Smooth muscle cell (in vitro differentiated cells): ENCODE data around the gene LRRC7. TPM values are rescaled to one million over a fixed set of nuclear protein-coding genes. Genes with fewer than 3 reads are reported as not detected.

ENCODE experiments used
- DNase-seq: peaks from one replicate; lab custom pipeline; 2025; ENCODE audit not compliant: unreplicated experiment; lab: John Stamatoyannopoulos, UW
- H2AFZ ChIP-seq: fragments of 200-600 bp; sonication (generic); 2 replicates; pipeline ENCODE4 v1.6.0; 2016; ENCODE audit warnings: antibody characterized with exemption, low read depth, mild to moderate bottlenecking
- H3F3A ChIP-seq: fragments of 200-600 bp; sonication (generic); 2 replicates; pipeline ENCODE4 v1.6.0; 2017; ENCODE audit warnings: antibody characterized with exemption, low read depth
- H3K27ac ChIP-seq: fragments of 200-600 bp; sonication (generic); 2 replicates; pipeline ENCODE4 v1.5.1; 2016; ENCODE audit warnings: low read depth, mild to moderate bottlenecking
- H3K27me3 ChIP-seq: fragments of 200-600 bp; sonication (generic); 2 replicates; pipeline ENCODE4 v1.6.1; 2016; ENCODE audit warnings: low read depth, mild to moderate bottlenecking
- H3K36me3 ChIP-seq: fragments of 200-600 bp; sonication (generic); 2 replicates; pipeline ENCODE4 v1.5.1; 2016; ENCODE audit warnings: low read depth
- H3K4me1 ChIP-seq: fragments of 200-600 bp; sonication (generic); 2 replicates; pipeline ENCODE4 v1.5.1; 2016; ENCODE audit warnings: low read depth
- H3K4me2 ChIP-seq: fragments of 200-600 bp; sonication (generic); 2 replicates; pipeline ENCODE4 v1.6.0; 2016; ENCODE audit warnings: mild to moderate bottlenecking
- H3K4me3 ChIP-seq: fragments of 200-600 bp; sonication (generic); 2 replicates; pipeline ENCODE4 v1.5.1; 2016; ENCODE audit warnings: mild to moderate bottlenecking
- H3K79me2 ChIP-seq: fragments of 200-600 bp; sonication (generic); 2 replicates; pipeline ENCODE4 v1.6.0; 2016; ENCODE audit warnings: low read depth, mild to moderate bottlenecking
- H3K9ac ChIP-seq: fragments of 200-600 bp; sonication (generic); 2 replicates; pipeline ENCODE4 v1.6.0; 2016; ENCODE audit warnings: low read depth
- H3K9me3 ChIP-seq: fragments of 200-600 bp; sonication (generic); replicated peaks from 2 replicates; pipeline ENCODE4 v1.5.1; 2016; ENCODE audit warnings: low read depth
- H4K20me1 ChIP-seq: fragments of 200-600 bp; sonication (generic); 2 replicates; pipeline ENCODE4 v1.6.0; 2016; ENCODE audit warnings: low read depth
- WGBS: methylation state at CpG from one replicate; pipeline ENCODE4 v1.1.7; 2016; ENCODE audit warnings: low lambda C conversion rate; 5-methylcytosine and 5-hydroxymethylcytosine counted together
- polyA plus RNA-seq: library from polyadenylated mRNA; unstranded; fragments of >200 nt; fragmentation: Nextera tagmentation; extraction: Ambion mirVana; gene quantifications from 2 replicates; pipeline ENCODE4 v1.2.1, GENCODE V29; 2016
- total RNA-seq: library from RNA; depleted of rRNA; stranded (reverse); fragments of >200 nt; gene quantifications from 2 replicates; pipeline ENCODE4 v1.2.3, GENCODE V29; 2014
- TF ChIP-seq, protein P1 (sequence below): fragments of 200-600 bp; sonication (generic); IDR thresholded peaks from 2 replicates; pipeline ENCODE4 v1.5.1; 2017; ENCODE audit warnings: borderline replicate concordance, mild to moderate bottlenecking, antibody characterized with exemption; ENCODE audit not compliant: insufficient read depth, poor library complexity, severe bottlenecking

Gene LRRC7
- total and polyA plus RNA-seq, 2 experiments from 2014 or later, result 0.04 to 0.06 TPM

DNA sequence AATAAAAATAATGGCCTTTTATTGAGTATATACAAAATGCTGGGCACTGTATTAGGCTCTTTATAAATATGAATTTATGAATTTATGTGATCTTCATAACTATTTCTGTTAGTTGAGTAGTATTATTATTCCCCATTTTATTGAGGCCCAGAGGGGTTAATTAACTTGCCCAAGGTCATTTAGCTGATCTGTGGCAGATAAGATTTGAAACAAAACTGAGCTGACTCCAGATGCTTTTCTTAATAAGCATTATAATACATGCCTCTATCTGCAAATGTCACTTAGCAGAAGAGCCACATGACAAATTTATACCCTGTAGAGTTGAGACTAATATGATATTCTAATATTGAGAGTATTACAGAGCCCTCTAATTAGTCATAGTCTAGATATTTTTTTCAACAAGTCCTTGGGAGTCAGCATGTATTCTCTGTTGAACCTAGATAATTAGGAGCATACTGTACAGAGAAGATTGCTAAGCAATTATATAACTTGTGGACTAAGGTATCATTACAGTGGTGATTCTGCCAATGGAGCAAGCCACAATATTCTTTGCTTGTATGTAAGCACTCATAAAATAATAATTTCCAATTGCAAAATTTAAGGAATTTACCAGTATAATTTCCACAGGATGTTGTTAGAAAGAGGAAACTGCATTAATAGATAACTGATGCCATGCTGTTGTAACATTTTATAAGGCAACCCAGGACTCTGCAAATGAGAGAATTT, 525.7 kb downstream of the LRRC7 start:
- Histone ChIP-seq H3K9ac (no peak overlapping the region), H2AFZ (no peak overlapping the region), H3K36me3 (no peaks in the 10 kb centered on the region), H3K27ac (no peak overlapping the region), H3K27me3 (no peaks in the 10 kb centered on the region), H3K79me2 (no peaks in the 10 kb centered on the region), H3K9me3 (no peaks in the 10 kb centered on the region), H3K4me1 (no peaks in the 10 kb centered on the region), H4K20me1 (no peaks in the 10 kb centered on the region), H3K4me3 (no peak overlapping the region), H3F3A (no peaks in the 10 kb centered on the region), H3K4me2 (no peak overlapping the region)
- DNase-seq, result no peak
- TF ChIP-seq, protein P1, sequence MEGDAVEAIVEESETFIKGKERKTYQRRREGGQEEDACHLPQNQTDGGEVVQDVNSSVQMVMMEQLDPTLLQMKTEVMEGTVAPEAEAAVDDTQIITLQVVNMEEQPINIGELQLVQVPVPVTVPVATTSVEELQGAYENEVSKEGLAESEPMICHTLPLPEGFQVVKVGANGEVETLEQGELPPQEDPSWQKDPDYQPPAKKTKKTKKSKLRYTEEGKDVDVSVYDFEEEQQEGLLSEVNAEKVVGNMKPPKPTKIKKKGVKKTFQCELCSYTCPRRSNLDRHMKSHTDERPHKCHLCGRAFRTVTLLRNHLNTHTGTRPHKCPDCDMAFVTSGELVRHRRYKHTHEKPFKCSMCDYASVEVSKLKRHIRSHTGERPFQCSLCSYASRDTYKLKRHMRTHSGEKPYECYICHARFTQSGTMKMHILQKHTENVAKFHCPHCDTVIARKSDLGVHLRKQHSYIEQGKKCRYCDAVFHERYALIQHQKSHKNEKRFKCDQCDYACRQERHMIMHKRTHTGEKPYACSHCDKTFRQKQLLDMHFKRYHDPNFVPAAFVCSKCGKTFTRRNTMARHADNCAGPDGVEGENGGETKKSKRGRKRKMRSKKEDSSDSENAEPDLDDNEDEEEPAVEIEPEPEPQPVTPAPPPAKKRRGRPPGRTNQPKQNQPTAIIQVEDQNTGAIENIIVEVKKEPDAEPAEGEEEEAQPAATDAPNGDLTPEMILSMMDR, result no peak

DNA sequence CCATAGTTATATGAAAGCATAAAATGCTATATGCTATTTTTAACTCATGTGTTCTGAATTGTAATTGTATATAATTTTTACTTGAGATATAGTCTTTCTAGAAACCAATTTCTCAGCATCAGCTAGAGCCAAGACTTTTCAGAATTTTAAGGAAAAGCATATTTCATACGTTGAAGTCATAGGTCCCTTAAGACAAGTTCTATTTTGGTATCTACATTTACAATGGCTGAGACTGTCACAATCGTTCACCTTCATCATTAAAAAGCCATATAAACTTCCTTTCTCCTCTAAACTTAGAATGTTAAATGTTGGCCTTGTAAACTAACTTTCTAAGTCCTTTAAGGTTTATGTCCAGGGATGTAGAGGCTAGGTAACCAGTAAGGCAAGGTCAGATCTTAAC, 533.5 kb downstream of the LRRC7 start:
- H3K9ac ChIP-seq, result no peak overlapping the region
- no peaks in the 10 kb centered on the region for H4K20me1 ChIP-seq
- no peak overlapping the region for H3K4me3 ChIP-seq
- no peak overlapping the region for H2AFZ ChIP-seq
- H3F3A ChIP-seq, result no peaks in the 10 kb centered on the region
- H3K27me3 ChIP-seq, result peaks cover 5% of the 10 kb centered on the region
- no peak overlapping the region for H3K4me2 ChIP-seq
- 72% methylated on average over 2 of the region's 2 CpGs for WGBS
- H3K27ac ChIP-seq, result no peak overlapping the region
- H3K79me2 ChIP-seq, result no peaks in the 10 kb centered on the region
- TF ChIP-seq, protein P1, result no peak
- no peaks in the 10 kb centered on the region for H3K4me1 ChIP-seq
- DNase-seq, result no peak
- H3K9me3 ChIP-seq, result no peaks in the 10 kb centered on the region
- no peaks in the 10 kb centered on the region for H3K36me3 ChIP-seq

- TF ChIP-seq, protein P1, result no peak
- H3K4me1 ChIP-seq, result no peaks in the 10 kb centered on the region
- no peak overlapping the region for H3K27ac ChIP-seq
- H4K20me1 ChIP-seq, result no peaks in the 10 kb centered on the region
- no peak for DNase-seq
- H3K27me3 ChIP-seq, result peaks cover 5% of the 10 kb centered on the region
- H2AFZ ChIP-seq, result no peak overlapping the region
- no peaks in the 10 kb centered on the region for H3K79me2 ChIP-seq
- H3K4me3 ChIP-seq, result no peak overlapping the region
- WGBS, result 63% methylated on average over 1 of the region's 1 CpG
- H3K9me3 ChIP-seq, result no peaks in the 10 kb centered on the region
- H3K9ac ChIP-seq, result no peak overlapping the region
- H3K4me2 ChIP-seq, result no peak overlapping the region
- H3F3A ChIP-seq, result no peaks in the 10 kb centered on the region
- no peaks in the 10 kb centered on the region for H3K36me3 ChIP-seq
Observed at GRCh38 chr1:70101774-70102173, 534.1 kb downstream of the LRRC7 start.

DNA sequence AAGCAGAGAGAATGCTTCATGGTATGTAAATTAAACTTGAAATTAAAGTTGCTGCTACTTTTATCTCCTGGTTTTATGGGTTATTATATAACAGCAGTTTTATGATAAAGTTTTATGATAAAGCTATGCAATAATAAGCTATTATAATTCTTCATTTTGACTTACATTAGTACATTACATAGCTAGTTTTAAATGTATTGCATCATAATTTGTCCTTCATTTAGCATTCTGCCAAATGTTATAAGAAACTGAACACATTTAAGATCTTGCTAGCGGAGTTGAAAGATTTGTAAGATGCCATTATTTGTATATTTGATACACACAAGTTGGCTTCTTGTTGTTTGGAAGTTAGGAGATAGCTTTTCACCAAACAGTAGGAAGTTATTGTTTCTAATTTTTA, 536.0 kb downstream of the LRRC7 start:
- DNase-seq, result no peak
- Histone ChIP-seq H3K4me1 (no peaks in the 10 kb centered on the region), H3K27me3 (peaks cover 5% of the 10 kb centered on the region), H3K4me3 (no peak overlapping the region), H2AFZ (no peak overlapping the region), H3K27ac (no peak overlapping the region), H3K36me3 (no peaks in the 10 kb centered on the region), H3K9me3 (no peaks in the 10 kb centered on the region), H3K79me2 (no peaks in the 10 kb centered on the region), H3K4me2 (no peak overlapping the region), H3K9ac (no peak overlapping the region), H3F3A (no peaks in the 10 kb centered on the region), H4K20me1 (no peaks in the 10 kb centered on the region)
- 90% methylated on average over 1 of the region's 1 CpG for WGBS
- TF ChIP-seq, protein P1, result no peak
